Measurements from ENCODE around the gene TACC2. TPM values are rescaled to one million over a fixed set of nuclear protein-coding genes. Genes with fewer than 3 reads are reported as not detected.

The TACC2 gene
- total RNA-seq, 6 experiments from 2014 or later: 16.2 to 21.1 (median 18.8) TPM

DNA sequence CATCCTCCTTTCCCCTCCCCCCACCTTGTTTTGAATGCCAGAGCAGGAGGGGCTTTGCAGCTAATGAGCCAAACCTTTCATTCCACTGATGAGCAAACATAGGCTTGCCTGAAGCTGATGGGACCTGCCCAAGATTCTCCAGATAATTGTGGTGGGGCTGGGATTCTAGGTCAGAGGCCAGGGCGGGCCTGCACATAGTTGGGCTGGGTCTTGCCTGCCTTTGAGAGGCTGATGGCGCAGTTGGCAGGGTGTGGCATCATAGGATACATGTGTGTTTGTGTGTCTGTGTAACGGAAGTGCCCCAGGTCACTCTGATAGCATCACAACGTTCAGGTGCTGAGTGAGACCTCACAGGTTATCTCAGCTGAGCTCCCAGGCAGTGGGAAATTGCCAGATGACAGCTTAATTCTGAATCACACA is 305.0 kb downstream of the TACC2 start:
- intact Hi-C loops (cut with DNase I): loop anchor here in 1 of 2 donors (10.0 kb wide), 2 partner anchors 141 to 271 kb away; partner anchors contain the start of gene DMBT1
- TF ChIP-seq, protein P1, sequence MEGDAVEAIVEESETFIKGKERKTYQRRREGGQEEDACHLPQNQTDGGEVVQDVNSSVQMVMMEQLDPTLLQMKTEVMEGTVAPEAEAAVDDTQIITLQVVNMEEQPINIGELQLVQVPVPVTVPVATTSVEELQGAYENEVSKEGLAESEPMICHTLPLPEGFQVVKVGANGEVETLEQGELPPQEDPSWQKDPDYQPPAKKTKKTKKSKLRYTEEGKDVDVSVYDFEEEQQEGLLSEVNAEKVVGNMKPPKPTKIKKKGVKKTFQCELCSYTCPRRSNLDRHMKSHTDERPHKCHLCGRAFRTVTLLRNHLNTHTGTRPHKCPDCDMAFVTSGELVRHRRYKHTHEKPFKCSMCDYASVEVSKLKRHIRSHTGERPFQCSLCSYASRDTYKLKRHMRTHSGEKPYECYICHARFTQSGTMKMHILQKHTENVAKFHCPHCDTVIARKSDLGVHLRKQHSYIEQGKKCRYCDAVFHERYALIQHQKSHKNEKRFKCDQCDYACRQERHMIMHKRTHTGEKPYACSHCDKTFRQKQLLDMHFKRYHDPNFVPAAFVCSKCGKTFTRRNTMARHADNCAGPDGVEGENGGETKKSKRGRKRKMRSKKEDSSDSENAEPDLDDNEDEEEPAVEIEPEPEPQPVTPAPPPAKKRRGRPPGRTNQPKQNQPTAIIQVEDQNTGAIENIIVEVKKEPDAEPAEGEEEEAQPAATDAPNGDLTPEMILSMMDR (IDR thresholded peaks at IDR 0.05): no peak
- TF ChIP-seq POLR2A (IDR thresholded peaks at IDR 0.05): no peak
- 40% methylated on average over 1 of the region's 4 CpGs for WGBS (ENCODE audit: insufficient coverage, low coverage, low lambda C conversion rate, missing lambda C conversion rate)

DNA sequence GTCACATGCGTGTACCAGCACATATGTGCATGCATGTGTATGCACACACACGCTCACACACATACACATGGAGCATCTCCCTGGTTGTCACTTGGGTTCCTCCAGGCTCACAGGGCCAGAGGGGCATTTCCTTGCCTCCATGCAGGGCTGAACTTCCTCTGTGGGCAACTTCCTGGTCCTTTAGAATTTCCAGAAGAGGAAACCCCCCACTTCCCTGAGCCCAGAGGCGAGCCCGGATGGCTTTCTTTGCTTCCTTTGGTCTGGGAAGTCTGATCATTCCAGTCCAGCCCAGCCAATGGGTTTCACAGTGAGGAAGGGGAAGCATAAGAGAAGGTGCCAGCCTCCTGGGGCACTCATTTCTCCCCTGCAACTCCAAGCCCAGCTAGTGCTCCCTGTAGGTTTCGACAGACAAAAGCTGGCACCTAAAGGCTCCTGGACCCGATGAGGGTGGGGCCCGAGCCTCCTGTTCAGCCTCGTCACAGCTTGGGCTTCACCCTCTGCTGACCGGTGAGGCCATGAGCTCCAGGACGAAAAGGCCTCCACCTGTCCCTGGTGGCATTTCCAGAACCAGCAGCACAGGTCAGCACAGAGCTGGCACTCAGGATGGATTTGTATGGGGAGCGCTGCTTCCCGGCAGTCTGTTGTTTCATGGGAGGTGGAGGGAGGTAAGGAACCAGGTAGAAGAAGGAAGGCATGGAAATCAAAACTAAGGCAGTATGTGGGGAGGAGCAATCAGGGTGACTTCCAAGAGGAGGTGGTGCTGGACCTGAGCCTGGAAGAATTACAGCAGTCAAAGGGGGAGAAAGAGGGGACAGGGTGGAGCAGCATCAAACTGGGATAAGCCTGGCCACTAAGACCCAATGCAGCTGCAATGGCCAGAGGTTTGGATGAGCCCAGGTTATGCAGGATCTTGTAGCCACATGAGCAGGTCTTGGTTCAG is 305.8 kb downstream of the TACC2 start:
- Histone ChIP-seq H3K4me1 (peaks cover 0 to 5% (median 0%) of the 10 kb centered on the region in 4 donors), H3K36me3 (no peaks in the 10 kb centered on the region), H3K9me3 (no peaks in the 10 kb centered on the region), H3K27me3 (no peaks in the 10 kb centered on the region), H3K4me3 (no peak overlapping the region), H3K27ac (no peak overlapping the region)
- WGBS (ENCODE audit: insufficient coverage, low coverage, low lambda C conversion rate, missing lambda C conversion rate): 85% methylated on average over 6 of the region's 12 CpGs
- TF ChIP-seq, protein P1 (IDR thresholded peaks at IDR 0.05): no peak
- no peak for TF ChIP-seq POLR2A (IDR thresholded peaks at IDR 0.05)
- ATAC-seq (no peak), DNase-seq (no peak)
- intact Hi-C loops (cut with DNase I): loop anchor here in 1 of 2 donors (10.0 kb wide), 2 partner anchors 140 to 270 kb away; partner anchors contain the start of gene DMBT1

More for the DNA sequence above, 305.0 kb downstream of the TACC2 start:
- Histone ChIP-seq H3K27me3 (no peaks in the 10 kb centered on the region), H3K4me3 (no peak overlapping the region), H3K9me3 (no peaks in the 10 kb centered on the region), H3K36me3 (no peaks in the 10 kb centered on the region), H3K27ac (no peak overlapping the region), H3K4me1 (peaks cover 0 to 1% (median 0%) of the 10 kb centered on the region in 4 donors)
- DNase-seq (no peak), ATAC-seq (no peak)

DNA sequence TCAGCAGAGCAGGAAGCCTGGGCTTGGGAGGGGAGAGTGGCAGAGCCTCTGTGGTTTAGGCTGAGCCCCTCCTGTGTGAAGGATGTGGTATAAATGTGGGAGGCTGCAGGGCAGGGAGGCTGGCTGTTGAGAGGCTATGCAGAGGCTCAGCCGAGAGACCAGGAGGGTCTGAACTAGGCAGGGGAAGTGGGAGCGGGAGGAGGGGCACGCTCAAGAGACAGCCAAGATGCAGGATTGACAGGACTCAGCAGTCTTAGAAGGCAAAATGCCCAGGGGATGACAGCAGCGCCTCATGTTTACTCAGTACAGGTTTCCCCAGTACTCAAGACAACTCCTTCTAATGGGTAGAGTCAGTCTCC is 306.5 kb downstream of the TACC2 start:
- H3K4me3 ChIP-seq: no peak overlapping the region
- ATAC-seq: no peak
- H3K27me3 ChIP-seq: no peaks in the 10 kb centered on the region
- peaks cover 0 to 6% (median under 1%) of the 10 kb centered on the region in 4 donors for H3K4me1 ChIP-seq
- H3K9me3 ChIP-seq: no peaks in the 10 kb centered on the region
- intact Hi-C loops (cut with DNase I): loop anchor here in 1 of 2 donors (10.0 kb wide), 2 partner anchors 139 to 269 kb away; partner anchors contain the start of gene DMBT1
- 89% methylated on average over 3 of the region's 4 CpGs for WGBS (ENCODE audit: insufficient coverage, low coverage, low lambda C conversion rate, missing lambda C conversion rate)
- DNase-seq: no peak
- no peak overlapping the region for H3K27ac ChIP-seq
- TF ChIP-seq, protein P1 (IDR thresholded peaks at IDR 0.05): no peak
- no peak for TF ChIP-seq POLR2A (IDR thresholded peaks at IDR 0.05)
- H3K36me3 ChIP-seq: no peaks in the 10 kb centered on the region

DNA sequence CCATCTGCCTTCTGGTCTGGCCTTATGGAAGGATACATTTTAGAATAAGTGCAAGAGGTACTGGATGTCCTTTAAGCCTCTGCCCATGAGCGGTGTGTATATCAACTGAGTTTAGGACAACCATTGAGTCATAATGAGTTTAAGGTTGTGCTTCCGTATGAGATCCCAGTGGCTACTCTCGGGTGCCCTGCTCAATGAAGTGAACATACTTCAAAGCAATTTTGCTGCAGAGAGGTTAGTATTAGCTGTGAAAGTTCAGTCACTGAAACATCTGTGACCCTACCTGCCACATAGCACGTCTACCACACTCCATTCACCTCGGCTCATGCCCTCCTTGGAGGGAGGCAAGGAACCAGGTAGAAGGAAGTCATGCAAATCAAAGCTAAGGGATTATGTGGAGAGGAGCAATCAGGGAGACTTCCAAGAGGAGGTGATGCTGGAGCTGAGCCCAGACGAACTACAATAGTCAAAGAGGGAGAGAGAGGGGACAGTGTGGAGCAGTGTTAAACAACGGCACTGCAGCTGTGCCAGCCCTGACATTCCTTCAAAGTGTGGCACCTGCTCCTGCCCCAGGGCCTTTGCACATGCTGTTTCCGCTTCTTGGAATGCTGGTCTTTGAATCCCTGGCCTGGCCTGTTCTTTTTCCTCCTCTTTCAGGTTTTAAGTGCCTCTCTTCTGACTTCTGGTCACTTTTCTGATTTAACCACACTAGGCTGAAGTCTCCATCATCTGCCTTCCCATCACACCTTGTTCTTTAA is 307.6 kb downstream of the TACC2 start:
- ATAC-seq (no peak), DNase-seq (no peak)
- Histone ChIP-seq H3K4me3 (no peak overlapping the region), H3K4me1 (peaks cover 0 to 17% (median 6%) of the 10 kb centered on the region in 4 donors), H3K36me3 (no peaks in the 10 kb centered on the region), H3K27ac (no peak overlapping the region), H3K27me3 (no peaks in the 10 kb centered on the region), H3K9me3 (no peaks in the 10 kb centered on the region)
- intact Hi-C loops (cut with DNase I): loop anchor here in 1 of 2 donors (10.0 kb wide), 2 partner anchors 138 to 268 kb away; partner anchors contain the start of gene DMBT1
- TF ChIP-seq, protein P1 (IDR thresholded peaks at IDR 0.05): no peak
- TF ChIP-seq POLR2A (IDR thresholded peaks at IDR 0.05): no peak
- WGBS (ENCODE audit: insufficient coverage, low coverage, low lambda C conversion rate, missing lambda C conversion rate): 84% methylated on average over 7 of the region's 8 CpGs
